A673 (cell line): ENCODE results near the gene PLA2G5.

ENCODE experiments used
- EZH2 ChIP-seq: fragments of 200-600 bp; sonication (generic); IDR thresholded peaks from 2 replicates; pipeline ENCODE4 v1.6.1; 2017; ENCODE audit warnings: borderline replicate concordance, low read depth, mild to moderate bottlenecking, mixed read lengths, antibody characterized with exemption, low read length; ENCODE audit not compliant: poor library complexity, severe bottlenecking
- TF ChIP-seq, protein P1 (sequence below): fragments of 300-800, 200-600 bp; sonication (generic); conservative IDR thresholded peaks from 2 replicates; pipeline ENCODE4 v1.5.1; 2017; ENCODE audit warnings: low read depth, mild to moderate bottlenecking, antibody characterized with exemption, low read length, moderate library complexity, mixed read lengths

DNA sequence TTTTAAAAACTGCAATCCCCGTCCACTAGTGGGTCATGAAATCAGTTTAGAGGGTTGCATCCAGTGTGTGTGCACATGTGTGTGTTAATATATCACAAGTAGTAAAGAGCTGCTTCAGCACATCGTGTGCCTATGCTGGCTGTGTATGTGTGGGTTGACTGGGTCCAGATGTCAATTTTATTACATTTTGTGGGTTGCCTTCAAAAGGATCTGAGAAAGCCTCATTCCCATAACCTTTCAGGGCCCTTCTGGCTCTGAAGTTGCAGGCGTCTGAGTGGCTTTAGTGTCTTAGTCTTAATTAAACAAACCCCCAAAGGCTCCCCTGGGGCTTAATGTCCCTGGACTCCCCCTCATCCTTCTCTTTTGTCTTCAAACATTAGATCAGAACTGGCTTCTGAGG lies 29.5 kb downstream of the PLA2G5 start:
- TF ChIP-seq EZH2, result no peak
- TF ChIP-seq, protein P1, sequence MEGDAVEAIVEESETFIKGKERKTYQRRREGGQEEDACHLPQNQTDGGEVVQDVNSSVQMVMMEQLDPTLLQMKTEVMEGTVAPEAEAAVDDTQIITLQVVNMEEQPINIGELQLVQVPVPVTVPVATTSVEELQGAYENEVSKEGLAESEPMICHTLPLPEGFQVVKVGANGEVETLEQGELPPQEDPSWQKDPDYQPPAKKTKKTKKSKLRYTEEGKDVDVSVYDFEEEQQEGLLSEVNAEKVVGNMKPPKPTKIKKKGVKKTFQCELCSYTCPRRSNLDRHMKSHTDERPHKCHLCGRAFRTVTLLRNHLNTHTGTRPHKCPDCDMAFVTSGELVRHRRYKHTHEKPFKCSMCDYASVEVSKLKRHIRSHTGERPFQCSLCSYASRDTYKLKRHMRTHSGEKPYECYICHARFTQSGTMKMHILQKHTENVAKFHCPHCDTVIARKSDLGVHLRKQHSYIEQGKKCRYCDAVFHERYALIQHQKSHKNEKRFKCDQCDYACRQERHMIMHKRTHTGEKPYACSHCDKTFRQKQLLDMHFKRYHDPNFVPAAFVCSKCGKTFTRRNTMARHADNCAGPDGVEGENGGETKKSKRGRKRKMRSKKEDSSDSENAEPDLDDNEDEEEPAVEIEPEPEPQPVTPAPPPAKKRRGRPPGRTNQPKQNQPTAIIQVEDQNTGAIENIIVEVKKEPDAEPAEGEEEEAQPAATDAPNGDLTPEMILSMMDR, result no peak
